Subcutaneous abdominal adipose tissue (tissue), 5 donors: ENCODE measurements around the gene NBPF4.
"Not testable (repeated sequence)": the region's sequence is repeated elsewhere in the genome, so short reads cannot be mapped to it uniquely, and the experiment has no call there.

ENCODE experiments used
- H3K27ac ChIP-seq: one replicate; pipeline ENCODE4 v1.7.0; 2013; ENCODE audit warnings: low read depth, mild to moderate bottlenecking, inconsistent platforms, low read length, moderate library complexity
- H3K27me3 ChIP-seq, 5 donors: one replicate each; pipeline ENCODE4 v1.7.0; 2013; ENCODE audit warnings: low read length in 5 of 5, inconsistent platforms in 1 of 5; ENCODE audit not compliant: control insufficient read depth in 5 of 5, insufficient read depth in 4 of 5
- H3K36me3 ChIP-seq, 5 donors: one replicate each; pipeline ENCODE4 v1.7.0; 2013; ENCODE audit warnings: low read length in 5 of 5; ENCODE audit not compliant: control insufficient read depth in 5 of 5, insufficient read depth in 5 of 5
- H3K4me1 ChIP-seq, 5 donors: one replicate each; pipeline ENCODE4 v1.7.0; 2013; ENCODE audit warnings: low read length in 5 of 5, mild to moderate bottlenecking in 3 of 5, moderate library complexity in 1 of 5; ENCODE audit not compliant: control insufficient read depth in 5 of 5, insufficient read depth in 5 of 5
- H3K4me3 ChIP-seq, 5 donors: one replicate each; pipeline ENCODE4 v1.7.0; 2013; ENCODE audit warnings: low read length in 5 of 5, low read depth in 1 of 5
- H3K9ac ChIP-seq, 5 donors: one replicate each; pipeline ENCODE4 v1.7.0; 2013; ENCODE audit warnings: low read length in 5 of 5, mild to moderate bottlenecking in 4 of 5, moderate library complexity in 3 of 5
- H3K9me3 ChIP-seq, 5 donors: one replicate each; pipeline ENCODE4 v1.7.0; 2013; ENCODE audit warnings: low read length in 5 of 5; ENCODE audit not compliant: control insufficient read depth in 5 of 5
- donor health status: healthy.
- donor health status: healthy.
- donor health status: healthy.
- donor health status: healthy.
- donor health status: healthy.

Gene NBPF4

GRCh38 chr1:108211014-108211413 lies 32.9 kb downstream of the NBPF4 start:
- Histone ChIP-seq H3K27ac (no peak overlapping the region), H3K36me3 (no peaks in the 10 kb centered on the region), H3K9me3 (no peaks in the 10 kb centered on the region), H3K4me1 (no peaks in the 10 kb centered on the region), H3K27me3 (peaks cover 0 to 9% (median 4%) of the 10 kb centered on the region in 5 donors), H3K4me3 (no peak overlapping the region), H3K9ac (no peak overlapping the region)

- Histone ChIP-seq H3K9ac (no peak overlapping the region), H3K27ac (no peak overlapping the region), H3K9me3 (no peaks in the 10 kb centered on the region), H3K36me3 (no peaks in the 10 kb centered on the region), H3K4me1 (no peaks in the 10 kb centered on the region), H3K27me3 (peaks cover 0 to 9% (median 4%) of the 10 kb centered on the region in 5 donors), H3K4me3 (no peak overlapping the region)
These were observed 34.3 kb downstream of the NBPF4 start for GRCh38 chr1:108209456-108210108.

GRCh38 chr1:108208724-108209446 lies 35.0 kb downstream of the NBPF4 start:
- Histone ChIP-seq H3K27me3 (peaks cover 0 to 9% (median 4%) of the 10 kb centered on the region in 5 donors), H3K27ac (no peak overlapping the region), H3K4me1 (no peaks in the 10 kb centered on the region), H3K36me3 (no peaks in the 10 kb centered on the region), H3K9me3 (no peaks in the 10 kb centered on the region), H3K4me3 (no peak overlapping the region), H3K9ac (no peak overlapping the region)

DNA sequence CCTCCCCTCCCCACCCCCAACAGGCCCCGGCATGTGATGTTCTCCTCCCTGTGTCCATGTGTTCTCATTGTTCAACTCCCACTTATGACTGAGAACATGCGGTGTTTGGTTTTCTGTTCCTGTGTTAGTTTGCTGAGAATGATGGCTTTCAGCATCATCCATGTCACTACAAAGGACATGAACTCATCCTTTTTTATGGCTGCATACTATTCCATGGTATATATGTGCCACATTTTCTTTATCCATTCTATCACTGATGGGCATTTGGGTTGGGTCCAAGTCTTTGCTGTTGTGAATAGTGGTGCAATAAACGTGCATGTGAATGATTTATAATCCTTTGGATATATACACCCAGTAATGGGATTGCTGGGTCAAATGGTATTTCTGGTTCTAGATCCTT lies 40.3 kb downstream of the NBPF4 start:
- peaks cover 3 to 23% (median 20%) of the 10 kb centered on the region in 5 donors for H3K4me1 ChIP-seq

DNA sequence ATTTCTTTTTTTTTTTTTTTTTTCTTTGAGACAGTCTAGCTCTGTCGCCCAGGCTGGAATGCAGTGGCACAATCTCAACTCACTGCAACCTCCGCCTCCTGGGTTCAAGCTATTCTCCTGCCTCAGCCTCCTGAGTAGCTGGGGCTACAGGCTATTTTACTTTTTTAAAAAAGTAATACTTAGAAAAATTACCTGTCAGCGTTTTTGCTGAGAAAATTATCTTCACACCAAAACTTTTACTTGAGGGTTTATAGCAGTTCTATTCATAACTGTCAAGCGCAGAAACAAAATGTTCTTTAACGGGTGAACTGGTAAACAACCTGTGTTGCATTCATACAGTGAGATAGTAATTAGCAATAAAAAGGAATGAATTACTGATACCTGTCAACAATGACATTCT lies 42.2 kb downstream of the NBPF4 start:
- H3K9me3 ChIP-seq: no peaks in the 10 kb centered on the region
- peaks cover 7 to 40% (median 33%) of the 10 kb centered on the region in 5 donors for H3K4me1 ChIP-seq
- no peak overlapping the region for H3K4me3 ChIP-seq
- H3K36me3 ChIP-seq: peaks cover 0 to 7% (median 3%) of the 10 kb centered on the region in 5 donors
- H3K27me3 ChIP-seq: no peaks in the 10 kb centered on the region
- H3K27ac ChIP-seq: no peak overlapping the region
- no peak overlapping the region for H3K9ac ChIP-seq

More for the DNA sequence above, 40.3 kb downstream of the NBPF4 start:
- not testable (repeated sequence) for H3K9ac ChIP-seq, H3K27me3 ChIP-seq, H3K4me3 ChIP-seq, H3K36me3 ChIP-seq, H3K27ac ChIP-seq, H3K9me3 ChIP-seq

DNA sequence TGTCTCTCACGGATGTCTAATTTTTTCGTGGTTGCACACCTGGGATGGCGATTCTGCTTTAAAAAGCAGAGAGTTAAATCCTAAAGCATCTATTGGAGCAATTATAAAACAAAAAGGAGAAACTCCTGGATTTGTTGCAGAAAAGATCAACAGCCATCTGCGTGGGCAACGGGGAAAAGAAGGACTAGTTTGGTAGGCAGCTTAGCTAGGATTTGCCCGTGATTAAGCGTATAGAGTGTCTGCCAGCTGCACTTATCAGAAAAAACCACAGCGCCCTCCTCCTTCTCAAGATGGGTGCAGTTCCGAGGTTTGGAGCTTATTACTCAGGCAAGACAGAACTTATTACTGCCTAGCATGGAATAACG lies 43.2 kb downstream of the NBPF4 start:
- Histone ChIP-seq H3K36me3 (peaks cover 0 to 7% (median 3%) of the 10 kb centered on the region in 5 donors), H3K4me3 (peak overlapping the region; percentile 81 to 98 (median 93)), H3K9ac (peak overlapping the region; percentile 3 to 89 (median 82)), H3K4me1 (peaks cover 7 to 48% (median 36%) of the 10 kb centered on the region in 5 donors), H3K9me3 (no peaks in the 10 kb centered on the region), H3K27me3 (no peaks in the 10 kb centered on the region), H3K27ac (peak overlapping the region; percentile 96)

DNA sequence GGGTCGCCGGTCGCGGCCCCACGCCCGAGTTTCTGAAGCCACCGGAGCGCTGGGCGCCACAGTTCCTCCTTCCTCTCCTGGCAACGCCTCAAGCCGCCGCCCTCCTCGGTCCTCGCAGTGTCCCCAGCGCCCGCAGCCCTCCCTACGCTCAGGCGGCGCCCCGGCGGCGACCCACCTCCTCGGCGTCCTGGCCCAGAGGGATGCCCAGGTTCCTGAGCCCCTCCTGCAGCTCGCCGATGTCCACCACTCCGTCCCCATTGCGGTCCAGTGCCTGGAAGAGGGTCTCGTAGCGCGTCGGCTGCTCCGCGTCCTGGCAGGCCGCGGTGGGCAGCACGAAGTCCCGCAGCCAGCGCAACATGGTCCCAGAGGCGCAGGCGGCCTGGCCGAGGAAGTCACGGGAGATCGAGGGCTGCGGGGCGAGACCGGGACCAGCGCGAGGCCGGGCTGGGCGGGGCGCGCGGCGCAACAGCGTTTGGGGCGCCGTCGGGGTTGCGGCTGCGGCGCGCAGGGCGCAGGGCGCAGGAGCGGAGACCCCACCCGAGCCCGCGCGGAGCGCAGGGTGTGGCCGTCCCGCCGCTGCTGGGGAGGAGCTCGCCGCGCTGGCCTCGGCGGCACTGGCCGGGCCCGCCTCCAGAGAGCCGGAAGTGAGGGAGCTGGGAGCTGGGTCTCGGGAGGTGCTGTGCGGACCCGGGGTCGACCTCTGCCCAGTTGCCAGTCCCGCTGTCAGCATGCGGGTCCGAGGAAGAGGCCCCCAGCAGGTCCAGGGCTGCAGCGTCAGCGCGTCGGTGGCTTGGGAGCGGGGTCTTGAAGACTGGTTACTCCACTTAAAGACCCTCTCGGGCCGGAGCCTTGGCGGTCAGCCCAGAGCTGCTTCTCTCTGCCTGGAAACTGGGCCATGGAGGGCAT lies 43.8 kb downstream of the NBPF4 start, which contains the start of gene SLC25A24:
Gene SLC25A24 (minus strand): TSS at position 563 of the 906 bp plus-strand sequence. CDS start 205 bp downstream, at position 358.
- Histone ChIP-seq H3K36me3 (peaks cover 0 to 7% (median 3%) of the 10 kb centered on the region in 5 donors), H3K27me3 (no peaks in the 10 kb centered on the region), H3K9ac (peak within 1 kb of the TSS; percentile 79 to 91 (median 82)), H3K27ac (peak within 1 kb of the TSS; percentile 96), H3K9me3 (no peaks in the 10 kb centered on the region), H3K4me3 (peak within 1 kb of the TSS; percentile 82 to 98 (median 93)), H3K4me1 (peaks cover 7 to 48% (median 36%) of the 10 kb centered on the region in 5 donors)

- Histone ChIP-seq H3K9ac (peak overlapping the region; percentile 79 to 91 (median 82)), H3K4me1 (peaks cover 7 to 54% (median 42%) of the 10 kb centered on the region in 5 donors), H3K36me3 (peaks cover 4 to 12% (median 6%) of the 10 kb centered on the region in 5 donors), H3K4me3 (peak overlapping the region; percentile 82 to 98 (median 93)), H3K27ac (peak overlapping the region; percentile 96), H3K27me3 (no peaks in the 10 kb centered on the region), H3K9me3 (no peaks in the 10 kb centered on the region)
These were observed 44.6 kb downstream of the NBPF4 start for GRCh38 chr1:108199201-108199691.

DNA sequence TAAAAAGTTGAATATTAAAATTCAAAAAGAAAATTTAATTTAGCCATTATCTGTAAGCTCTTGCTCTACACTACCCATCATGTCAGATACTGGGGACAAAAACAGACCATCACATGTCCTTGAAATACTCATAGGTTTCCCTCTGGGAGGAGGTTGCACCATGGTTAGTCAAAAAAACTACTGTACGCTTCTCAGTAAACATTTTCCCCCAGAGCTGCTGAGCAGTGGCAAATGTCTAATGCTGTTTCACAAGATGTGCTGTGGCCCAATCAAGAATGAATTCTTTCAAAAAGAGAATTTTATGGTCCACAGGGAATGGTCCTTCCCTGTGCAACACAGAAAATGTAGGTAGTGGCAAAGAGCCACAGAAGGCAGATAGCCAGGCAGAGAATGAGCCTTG lies 49.8 kb downstream of the NBPF4 start:
- H3K9ac ChIP-seq: no peak overlapping the region
- H3K27me3 ChIP-seq: no peaks in the 10 kb centered on the region
- no peak overlapping the region for H3K4me3 ChIP-seq
- peaks cover 0 to 2% (median 0%) of the 10 kb centered on the region in 5 donors for H3K9me3 ChIP-seq
- H3K4me1 ChIP-seq: peaks cover 7 to 63% (median 36%) of the 10 kb centered on the region in 5 donors
- H3K27ac ChIP-seq: peak overlapping the region; percentile 70
- peaks cover 6 to 24% (median 13%) of the 10 kb centered on the region in 5 donors for H3K36me3 ChIP-seq
